Endothelial cell of umbilical vein (primary cell): ENCODE measurements around the gene WRNIP1.

Experiments
- CTCF ChIP-seq, 2 donors: IDR thresholded peaks; 1 replicate in 1 of 2; 2 replicates in 1 of 2; pipeline ENCODE4 v1.5.1; 2011; ENCODE audit warnings: low read length in 2 of 2, mild to moderate bottlenecking in 2 of 2, moderate library complexity in 2 of 2, control low read depth in 1 of 2, inconsistent platforms in 1 of 2, low read depth in 1 of 2; ENCODE audit not compliant: insufficient read depth in 1 of 2; ENCODE audit errors: extremely low read depth in 1 of 2
- EZH2 ChIP-seq: IDR thresholded peaks from 2 replicates; pipeline ENCODE4 v1.6.1; 2012; ENCODE audit warnings: borderline replicate concordance, low read depth, mild to moderate bottlenecking, moderate library complexity, low read length, inconsistent platforms; ENCODE audit not compliant: severe bottlenecking
- POLR2A ChIP-seq: IDR thresholded peaks from 2 replicates; pipeline ENCODE4 v1.6.1; 2012; ENCODE audit warnings: low read depth, mild to moderate bottlenecking, control low read depth, low read length

- TF ChIP-seq CTCF (IDR thresholded peaks at IDR 0.05; ENCODE audit: extremely low read depth in 1 of 2, insufficient read depth in 1 of 2, low read depth in 1 of 2, low read length in 2 of 2) (no peak), POLR2A (no peak), EZH2 (no peak)
Observed at GRCh38 chr6:2733324-2733723, 31.9 kb upstream of the WRNIP1 start.
